Measurements from ENCODE around the gene HSPA4. TPM values are rescaled to one million over a fixed set of nuclear protein-coding genes. Genes with fewer than 3 reads are reported as not detected.

Gene HSPA4
- total and polyA plus RNA-seq, 2 donors (not counting 3 experiments of a cell fraction or from before 2014, with no cell fraction given): 11.2 to 161 TPM

GRCh38 chr5:133034064-133034463, 17.7 kb upstream of the HSPA4 start:
- no peaks in the 10 kb centered on the region for H3K27me3 ChIP-seq (ENCODE audit: control insufficient read depth in 2 of 2, insufficient read depth in 2 of 2, low read length in 2 of 2)
- no peak for DNase-seq (ENCODE audit: low read depth, low spot score)
- BruUV-seq (replicated peaks): no TSS peak
- no peak overlapping the region for H3K4me2 ChIP-seq (ENCODE audit: insufficient read depth, low read length)
- H3K9ac ChIP-seq (replicated peaks; ENCODE audit: extremely low read depth, insufficient read depth, low read length): no peak overlapping the region
- dilution Hi-C loops (cut with MboI; ENCODE audit: extremely low pct_ligation_motif_present, low sequenced_read_pairs) (no loop called here), intact Hi-C loops (cut with micrococcal nuclease) (no loop called here)
- H3K36me3 ChIP-seq (ENCODE audit: control insufficient read depth in 2 of 2, extremely low read depth in 1 of 2, insufficient read depth in 2 of 2, low read length in 2 of 2): no peaks in the 10 kb centered on the region
- H3K9me3 ChIP-seq (replicated peaks; ENCODE audit: control insufficient read depth, insufficient read depth, low read length): no peaks in the 10 kb centered on the region
- no peak overlapping the region for H2AFZ ChIP-seq (ENCODE audit: low read depth, low read length)
- no peak overlapping the region for H3K27ac ChIP-seq (ENCODE audit: insufficient read depth, low read depth, low read length)
- ChIA-PET CTCF (interaction anchor here (0.6 kb wide), 1 partner anchor 959 kb away, joined by 3 read pairs; no protein-coding TSS in a partner anchor), POLR2A (no interaction called here)
- H3K4me1 ChIP-seq (ENCODE audit: control insufficient read depth, extremely low read depth, insufficient read depth, low read length): no peaks in the 10 kb centered on the region
- FAIRE-seq: no peak
- H3K4me3 ChIP-seq (replicated peaks in 1 of 3; ENCODE audit: insufficient read depth in 1 of 3, low read depth in 1 of 3, low read length in 3 of 3): no peak overlapping the region
- H4K20me1 ChIP-seq (replicated peaks; ENCODE audit: control insufficient read depth, extremely low read depth, insufficient read depth, low read length): no peaks in the 10 kb centered on the region
- no peaks in the 10 kb centered on the region for H3K79me2 ChIP-seq (ENCODE audit: control insufficient read depth, insufficient read depth, low read length)
- no peaks in the 10 kb centered on the region for H3K9me1 ChIP-seq (replicated peaks; ENCODE audit: control insufficient read depth, extremely low read depth, insufficient read depth, low read length)
- TF ChIP-seq EZH2 (IDR thresholded peaks at IDR 0.05; ENCODE audit: borderline replicate concordance, low read depth, low read length, severe bottlenecking) (no peak), POLR2AphosphoS5 (IDR thresholded peaks at IDR 0.05; ENCODE audit: insufficient read depth, low read depth, low read length) (no peak), JUN (IDR thresholded peaks at IDR 0.05; ENCODE audit: borderline replicate concordance, insufficient read depth, insufficient read length, low read depth) (no peak), POLR2A (IDR thresholded peaks at IDR 0.05; ENCODE audit: low read depth, low read length) (no peak), GATA2 (IDR thresholded peaks at IDR 0.05; ENCODE audit: insufficient read depth, insufficient read length, low read depth, low read length) (no peak), FOS (IDR thresholded peaks at IDR 0.05; ENCODE audit: borderline replicate concordance, insufficient read depth, low read length) (no peak), MYC (IDR thresholded peaks at IDR 0.05; ENCODE audit: low read depth, low read length) (no peak), CTCF (IDR thresholded peaks at IDR 0.05; ENCODE audit: extremely low read depth in 1 of 2, insufficient read depth in 1 of 2, low read depth in 1 of 2, low read length in 2 of 2) (no peak)
- TF ChIP-seq, protein P1, sequence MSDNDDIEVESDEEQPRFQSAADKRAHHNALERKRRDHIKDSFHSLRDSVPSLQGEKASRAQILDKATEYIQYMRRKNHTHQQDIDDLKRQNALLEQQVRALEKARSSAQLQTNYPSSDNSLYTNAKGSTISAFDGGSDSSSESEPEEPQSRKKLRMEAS (IDR thresholded peaks at IDR 0.05; ENCODE audit: insufficient read depth, insufficient read length): no peak
